CD4-positive, alpha-beta T cell treated with Interleukin-2 at 100 ng/mL for 4 hours (primary cell): ENCODE results near the gene COL20A1.
"Not testable (repeated sequence)": the region's sequence is repeated elsewhere in the genome, so short reads cannot be mapped to it uniquely, and the experiment has no call there.

Experiments used
- DNase-seq: peaks from one replicate; pipeline ENCODE4 v3.0.0-alpha.2; 2020; ENCODE audit warnings: low spot score

Gene COL20A1

GRCh38 chr20:63292904-63293303 lies at the start of gene COL20A1:
COL20A1 (plus strand) TSS chr20:63293186; CDS start chr20:63295108, 1,922 bp downstream.
- DNase-seq: no peak

- DNase-seq: no peak
These were observed 49.3 kb upstream of the COL20A1 start for GRCh38 chr20:63243604-63244247.

- DNase-seq: no peak
These were observed 48.5 kb upstream of the COL20A1 start for GRCh38 chr20:63244468-63244867.

GRCh38 chr20:63246490-63247288 lies 46.3 kb upstream of the COL20A1 start:
- no peak for DNase-seq

GRCh38 chr20:63247671-63248228 lies 45.2 kb upstream of the COL20A1 start:
- DNase-seq: no peak

GRCh38 chr20:63248835-63249591 lies 44.0 kb upstream of the COL20A1 start:
- DNase-seq: no peak

- DNase-seq: no peak
These were observed 43.1 kb upstream of the COL20A1 start for GRCh38 chr20:63249891-63250290.

GRCh38 chr20:63251350-63251749 lies 41.6 kb upstream of the COL20A1 start:
- DNase-seq: not testable (repeated sequence)

- DNase-seq: no peak
These were observed 40.7 kb upstream of the COL20A1 start for GRCh38 chr20:63252284-63252711.

- DNase-seq: no peak
These were observed 39.9 kb upstream of the COL20A1 start for GRCh38 chr20:63253065-63253437.

GRCh38 chr20:63253438-63254231 lies 39.4 kb upstream of the COL20A1 start:
- DNase-seq: no peak

GRCh38 chr20:63254232-63254605 lies 38.8 kb upstream of the COL20A1 start, which contains the start of gene NKAIN4:
NKAIN4 (minus strand) TSS chr20:63254463; CDS start chr20:63254450, 13 bp downstream.
- no peak for DNase-seq

GRCh38 chr20:63254606-63255384 lies 38.2 kb upstream of the COL20A1 start:
- no peak for DNase-seq

- DNase-seq: no peak
These were observed 36.9 kb upstream of the COL20A1 start for GRCh38 chr20:63255931-63256704.

- DNase-seq: no peak
These were observed 36.0 kb upstream of the COL20A1 start for GRCh38 chr20:63256954-63257353.

GRCh38 chr20:63257629-63258028 lies 35.4 kb upstream of the COL20A1 start:
- no peak for DNase-seq

- no peak for DNase-seq
These were observed 34.2 kb upstream of the COL20A1 start for GRCh38 chr20:63258781-63259180.

- DNase-seq: no peak
These were observed 33.1 kb upstream of the COL20A1 start for GRCh38 chr20:63259734-63260460.

- DNase-seq: no peak
These were observed 32.5 kb upstream of the COL20A1 start for GRCh38 chr20:63260521-63260920.
